ENCODE measurements around the gene MTHFD1L.

- TF ChIP-seq POLR2A (IDR thresholded peaks at IDR 0.05) (no peak), CTCF (IDR thresholded peaks at IDR 0.05) (no peak)
These were observed 275.3 kb downstream of the MTHFD1L start for GRCh38 chr6:151140767-151141166.

Measured in Peyer's patch (tissue), 4 donors.